ENCODE results near the gene TRMT2A.

GRCh38 chr22:20127318-20127868 lies 10.4 kb upstream of the TRMT2A start:
- no peak for TF ChIP-seq CTCF (IDR thresholded peaks at IDR 0.05)
- TF ChIP-seq JUND (IDR thresholded peaks at IDR 0.05) = no peak
- no peak for TF ChIP-seq ELF1 (IDR thresholded peaks at IDR 0.05)
- TF ChIP-seq POLR2AphosphoS5 (IDR thresholded peaks at IDR 0.05; ENCODE audit: low read depth, low read length) = no peak
- no peak for TF ChIP-seq CHD2 (IDR thresholded peaks at IDR 0.05; ENCODE audit: low read length, partially characterized antibody)
- TF ChIP-seq USF1 (IDR thresholded peaks at IDR 0.05; ENCODE audit: borderline replicate concordance, low read depth) = no peak
- TF ChIP-seq EP300 (IDR thresholded peaks at IDR 0.05; ENCODE audit: borderline replicate concordance in 1 of 2, low read depth in 1 of 2, low read length in 1 of 2) = no peak
- TF ChIP-seq ZBTB33 (IDR thresholded peaks at IDR 0.05; ENCODE audit: borderline replicate concordance, low read depth) = no peak

Measured in SK-N-SH (cell line).